NB4 (cell line): ENCODE results near the gene MED13L.
A peak's percentile ranks its signal among the peaks of the same experiment; 100 is the strongest.
"Not testable (repeated sequence)": the region's sequence is repeated elsewhere in the genome, so short reads cannot be mapped to it uniquely, and the experiment has no call there.

Experiments
- DNase-seq: peaks from one replicate; pipeline ENCODE4 v3.0.0; 2010; ENCODE audit warnings: low read depth
- H3K4me3 ChIP-seq: one replicate; pipeline ENCODE4 v1.5.1; 2011; ENCODE audit warnings: mild to moderate bottlenecking, low read depth, low read length, moderate library complexity
- CTCF ChIP-seq: IDR thresholded peaks from one replicate; pipeline ENCODE4 v1.5.1; 2012; ENCODE audit warnings: low read depth, low read length
- MAX ChIP-seq: IDR thresholded peaks from 2 replicates; pipeline ENCODE4 v1.6.1; 2011; ENCODE audit warnings: low read depth, low read length
- MYC ChIP-seq: IDR thresholded peaks from 2 replicates; pipeline ENCODE4 v1.6.1; 2011; ENCODE audit warnings: low read depth, low read length
- POLR2A ChIP-seq: IDR thresholded peaks from 2 replicates; pipeline ENCODE4 v1.6.1; 2011; ENCODE audit warnings: mild to moderate bottlenecking; ENCODE audit not compliant: insufficient read length; ENCODE audit errors: extremely low read depth

Gene MED13L

GRCh38 chr12:116133149-116133548 is 144.3 kb downstream of the MED13L start:
- TF ChIP-seq MYC (no peak), POLR2A (no peak), CTCF (no peak), MAX (no peak)
- H3K4me3 ChIP-seq: no peak overlapping the region
- peak; percentile 80 for DNase-seq

GRCh38 chr12:116131987-116132386 is 145.5 kb downstream of the MED13L start:
- DNase-seq, H3K4me3 ChIP-seq: not testable (repeated sequence)

GRCh38 chr12:116131176-116131575 is 146.3 kb downstream of the MED13L start:
- DNase-seq: no peak
- no peak for TF ChIP-seq MAX
- TF ChIP-seq CTCF: no peak
- no peak for TF ChIP-seq MYC
- no peak for TF ChIP-seq POLR2A
- H3K4me3 ChIP-seq: no peak overlapping the region

- DNase-seq: no peak
- TF ChIP-seq MYC: no peak
- TF ChIP-seq POLR2A: no peak
- TF ChIP-seq CTCF: no peak
- no peak for TF ChIP-seq MAX
- no peak overlapping the region for H3K4me3 ChIP-seq
Measured at GRCh38 chr12:116130431-116130830, 147.1 kb downstream of the MED13L start.

- no peak overlapping the region for H3K4me3 ChIP-seq
- no peak for DNase-seq
- TF ChIP-seq MYC: no peak
- TF ChIP-seq CTCF: no peak
- no peak for TF ChIP-seq POLR2A
- TF ChIP-seq MAX: no peak
Measured at GRCh38 chr12:116128779-116129178, 148.7 kb downstream of the MED13L start.

- no peak for DNase-seq
- TF ChIP-seq MAX: no peak
- TF ChIP-seq MYC: no peak
- TF ChIP-seq POLR2A: no peak
- H3K4me3 ChIP-seq: no peak overlapping the region
Measured at GRCh38 chr12:116127859-116128258, 149.6 kb downstream of the MED13L start.

GRCh38 chr12:116126610-116127009 is 150.9 kb downstream of the MED13L start:
- no peak overlapping the region for H3K4me3 ChIP-seq
- DNase-seq: no peak
- TF ChIP-seq MAX: no peak
- TF ChIP-seq MYC: no peak
- no peak for TF ChIP-seq POLR2A
- no peak for TF ChIP-seq CTCF
